HEK293T (cell line): ENCODE results near the gene SLC5A2.

ENCODE experiments used
- ARNT ChIP-seq: fragments of 450-650 bp; IDR thresholded peaks from 2 replicates; pipeline ENCODE4 v1.6.1; 2017; ENCODE audit warnings: mild to moderate bottlenecking
- CTBP1 ChIP-seq: fragments of 450-650 bp; IDR thresholded peaks from 2 replicates; pipeline ENCODE4 v1.6.1; 2016; ENCODE audit warnings: borderline replicate concordance
- FOXA1 ChIP-seq: fragments of 450-650 bp; IDR thresholded peaks from 2 replicates; pipeline ENCODE4 v1.6.1; 2016; ENCODE audit warnings: mild to moderate bottlenecking
- FOXM1 ChIP-seq: fragments of 450-650 bp; IDR thresholded peaks from 2 replicates; pipeline ENCODE4 v1.6.1; 2017; ENCODE audit warnings: mild to moderate bottlenecking, borderline replicate concordance
- HDGF ChIP-seq: fragments of 450-650 bp; IDR thresholded peaks from 2 replicates; pipeline ENCODE4 v1.6.1; 2017; ENCODE audit warnings: antibody characterized with exemption, borderline replicate concordance

GRCh38 chr16:31436221-31437045, 46.5 kb upstream of the SLC5A2 start:
- no peak for TF ChIP-seq ARNT
- no peak for TF ChIP-seq FOXM1
- TF ChIP-seq HDGF, result no peak
- no peak for TF ChIP-seq FOXA1
- no peak for TF ChIP-seq CTBP1
